Stimulated activated CD4-positive, alpha-beta T cell treated with anti-CD3 and anti-CD28 coated beads, Interleukin-2, amount 100 ng/mL, for 48 hours (primary cell): Measurements from ENCODE around the gene U2AF2.

Source experiments
- DNase-seq, 2 donors: peaks; one replicate each; pipeline ENCODE4 v3.0.0-alpha.2; 2020

Gene U2AF2

GRCh38 chr19:55644191-55644833 lies 10.5 kb upstream of the U2AF2 start:
- no peak for DNase-seq

- no peak for DNase-seq
These were observed 9.9 kb upstream of the U2AF2 start for GRCh38 chr19:55644842-55645511.

- DNase-seq = no peak
These were observed 9.3 kb upstream of the U2AF2 start for GRCh38 chr19:55645512-55645881.

GRCh38 chr19:55646889-55647731 lies 7.7 kb upstream of the U2AF2 start:
- DNase-seq = no peak

GRCh38 chr19:55647732-55648584 lies 6.9 kb upstream of the U2AF2 start, which contains the start of gene CCDC106:
Gene CCDC106 (plus strand): TSS chr19:55648212. CDS start chr19:55649047, 835 bp downstream.
- DNase-seq = no peak

GRCh38 chr19:55648585-55649267 lies 6.1 kb upstream of the U2AF2 start:
- DNase-seq = no peak

GRCh38 chr19:55649268-55650125 lies 5.3 kb upstream of the U2AF2 start:
- no peak for DNase-seq

GRCh38 chr19:55650126-55650557 lies 4.7 kb upstream of the U2AF2 start:
- DNase-seq = no peak

GRCh38 chr19:55650602-55651230 lies 4.1 kb upstream of the U2AF2 start:
- no peak for DNase-seq

GRCh38 chr19:55651236-55651635 lies 3.6 kb upstream of the U2AF2 start:
- no peak for DNase-seq

GRCh38 chr19:55652311-55653128 lies 2.3 kb upstream of the U2AF2 start:
- no peak for DNase-seq

- DNase-seq = peak; percentile 93 to 97
These were observed 1.0 kb upstream of the U2AF2 start for GRCh38 chr19:55653651-55654322.

- DNase-seq = peak; percentile 96 to 98
These were observed 440 bp upstream of the U2AF2 start for GRCh38 chr19:55654323-55654867.

GRCh38 chr19:55655648-55656040 lies 809 bp downstream of the U2AF2 start:
- DNase-seq = no peak

- no peak for DNase-seq
These were observed 1.7 kb downstream of the U2AF2 start for GRCh38 chr19:55656552-55656951.

GRCh38 chr19:55656988-55657747 lies 2.3 kb downstream of the U2AF2 start:
- no peak for DNase-seq

- no peak for DNase-seq
These were observed 4.1 kb downstream of the U2AF2 start for GRCh38 chr19:55658846-55659459.

- no peak for DNase-seq
These were observed 5.0 kb downstream of the U2AF2 start for GRCh38 chr19:55659822-55660221.
